GM18870 (cell line): ENCODE measurements around the gene GPR55.

Source experiments
- ATAC-seq: cut with Tn5 transposase; IDR thresholded peaks from one replicate; pipeline ENCODE4 v1.9.1; 2021; ENCODE audit warnings: moderate library complexity; ENCODE audit not compliant: unreplicated experiment

GPR55 gene

DNA sequence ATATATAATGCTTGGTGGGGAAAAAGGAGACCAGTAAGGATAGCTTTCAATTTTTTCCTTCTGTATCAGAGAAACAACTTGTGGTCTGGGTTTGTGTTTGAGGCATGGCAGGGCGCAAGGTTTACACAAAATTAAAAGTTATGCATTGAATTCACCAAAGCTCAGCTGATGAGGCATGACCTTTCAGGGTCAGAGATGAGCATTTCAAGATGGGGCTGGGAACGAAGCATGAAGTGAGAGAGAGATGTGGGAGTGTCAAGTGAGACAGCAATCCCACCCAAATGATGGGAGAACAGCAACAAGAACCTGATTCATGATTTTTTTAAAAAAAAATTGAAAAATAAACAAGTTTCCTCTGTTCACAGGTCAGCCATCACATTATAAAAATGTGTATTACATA, 4.9 kb downstream of the GPR55 start:
- ATAC-seq = no peak

- ATAC-seq = no peak
These were observed 5.4 kb downstream of the GPR55 start for GRCh38 chr2:230919681-230920080.

- no peak for ATAC-seq
These were observed 5.8 kb downstream of the GPR55 start for GRCh38 chr2:230919240-230919639.

DNA sequence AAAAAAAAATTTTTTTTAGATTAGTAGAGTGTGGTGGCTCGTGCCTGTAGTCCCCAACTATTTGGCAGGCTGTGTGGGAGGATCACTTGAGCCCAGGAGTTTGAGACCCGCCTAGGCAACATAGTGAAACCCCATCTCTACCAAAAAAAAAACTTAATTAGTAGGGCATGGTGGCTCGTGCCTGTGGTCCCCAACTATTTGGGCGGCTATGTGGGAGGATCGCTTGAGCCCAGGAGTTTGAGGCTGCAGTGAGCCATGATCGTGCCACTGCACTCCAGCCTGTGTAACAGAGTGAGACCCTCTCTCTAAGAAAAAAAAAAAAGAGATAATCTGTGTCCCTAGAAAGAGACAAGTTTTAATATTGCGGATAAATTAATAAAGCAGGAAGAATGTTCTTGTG, 8.8 kb downstream of the GPR55 start:
- no peak for ATAC-seq

GRCh38 chr2:230915319-230915718, 9.7 kb downstream of the GPR55 start:
- ATAC-seq = no peak

DNA sequence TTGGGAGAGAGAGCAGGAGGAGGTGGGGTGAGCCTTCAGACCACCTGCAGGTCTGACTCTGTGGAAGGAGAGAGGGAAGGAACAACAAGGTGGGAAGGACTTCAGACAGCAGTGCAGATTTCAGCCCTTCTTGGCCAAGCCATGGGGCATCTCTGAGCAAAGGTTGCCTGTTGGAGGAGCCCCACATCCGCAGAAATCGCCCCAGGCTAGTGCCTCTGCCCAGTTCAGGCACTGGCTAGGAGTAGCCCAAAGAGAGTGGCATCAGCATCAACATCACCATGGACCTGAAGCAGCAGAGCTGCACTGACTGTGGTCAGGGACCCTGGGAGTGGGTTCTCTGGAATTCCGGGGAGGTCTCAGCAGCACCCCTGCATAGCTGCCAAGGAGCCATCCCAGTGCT, 10.2 kb downstream of the GPR55 start:
- no peak for ATAC-seq

GRCh38 chr2:230913406-230914143, 11.5 kb downstream of the GPR55 start:
- no peak for ATAC-seq

GRCh38 chr2:230912724-230913123, 12.3 kb downstream of the GPR55 start:
- no peak for ATAC-seq

DNA sequence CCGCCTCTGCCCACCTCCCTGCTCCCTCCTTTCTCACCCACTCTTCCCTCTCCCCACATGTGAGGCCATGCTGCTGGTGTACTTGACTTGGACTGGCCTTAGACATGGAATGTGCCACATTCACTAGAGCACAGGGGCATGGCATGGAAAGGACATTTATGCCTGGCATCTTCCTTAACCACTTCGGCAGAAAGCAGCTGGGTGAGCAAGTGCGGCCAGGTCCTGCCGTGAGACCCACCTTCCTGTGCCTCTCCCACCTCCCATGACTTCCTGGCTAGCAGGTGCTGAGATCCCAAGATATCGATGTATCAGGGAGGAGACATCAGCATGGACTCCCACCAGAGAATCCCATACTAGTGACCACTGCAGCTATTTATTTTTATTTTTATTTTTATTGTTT, 13.0 kb downstream of the GPR55 start:
- ATAC-seq = no peak

DNA sequence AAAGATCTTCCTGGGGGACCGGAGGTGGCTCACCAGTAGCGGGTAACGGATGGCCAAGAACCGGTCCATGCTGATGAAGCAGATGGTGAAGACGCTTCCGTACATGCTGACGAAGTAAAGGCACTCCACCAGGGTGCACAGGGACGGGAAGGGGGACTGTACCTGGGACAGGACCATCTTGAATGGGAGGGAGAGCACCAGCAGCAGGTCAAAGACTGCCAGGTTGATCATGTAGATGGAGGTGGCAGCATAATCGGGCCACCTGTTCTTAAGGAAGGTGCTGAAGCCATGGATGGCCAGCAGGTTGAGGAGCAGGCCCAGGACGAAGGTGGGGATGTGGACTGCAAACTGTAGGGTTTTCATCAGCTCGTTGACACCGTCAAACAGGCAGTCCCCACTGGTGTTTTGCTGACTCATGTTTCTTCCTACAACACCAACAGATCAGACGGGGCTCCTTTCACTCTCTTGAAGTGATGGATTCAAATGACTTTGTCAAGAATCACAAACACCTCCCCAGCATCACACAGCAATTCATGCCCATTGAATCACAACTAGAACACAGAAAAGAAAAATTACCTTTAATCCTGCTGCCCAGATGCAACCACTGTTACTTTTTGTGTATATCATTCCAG, 14.4 kb downstream of the GPR55 start:
- ATAC-seq = no peak

DNA sequence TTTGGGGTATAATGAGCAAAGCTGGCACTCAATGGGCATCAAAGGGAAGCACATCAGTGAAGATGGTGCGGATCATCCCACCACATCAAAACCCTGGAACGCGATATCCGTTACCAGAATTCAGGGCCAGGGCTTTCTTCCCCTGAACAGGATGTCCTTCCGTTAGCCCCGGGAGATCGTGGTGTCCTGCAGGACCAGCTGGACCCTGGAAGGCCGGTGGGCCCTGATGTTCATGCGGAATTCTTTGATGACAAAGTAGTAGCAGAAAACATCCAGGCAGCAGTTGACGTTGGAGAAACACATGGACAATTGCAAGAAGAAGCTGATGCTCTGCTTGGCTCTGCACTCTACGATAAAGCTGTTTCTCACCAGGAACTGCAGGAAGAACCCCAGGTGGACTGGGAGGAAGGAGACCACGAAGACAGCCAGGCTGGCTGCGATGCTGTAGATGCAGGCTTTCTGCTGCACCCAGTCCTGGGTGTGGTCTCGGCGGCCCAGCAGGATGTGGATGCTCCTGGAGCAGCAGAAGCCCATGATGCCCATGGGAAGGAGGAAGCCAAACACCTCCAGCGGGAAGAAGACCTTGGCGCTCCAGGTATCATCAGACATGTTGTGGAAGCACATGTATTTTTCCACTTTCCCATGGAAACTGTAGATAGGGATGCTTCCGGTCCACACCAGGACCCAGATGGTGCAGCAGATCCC, 15.0 kb downstream of the GPR55 start:
- no peak for ATAC-seq

DNA sequence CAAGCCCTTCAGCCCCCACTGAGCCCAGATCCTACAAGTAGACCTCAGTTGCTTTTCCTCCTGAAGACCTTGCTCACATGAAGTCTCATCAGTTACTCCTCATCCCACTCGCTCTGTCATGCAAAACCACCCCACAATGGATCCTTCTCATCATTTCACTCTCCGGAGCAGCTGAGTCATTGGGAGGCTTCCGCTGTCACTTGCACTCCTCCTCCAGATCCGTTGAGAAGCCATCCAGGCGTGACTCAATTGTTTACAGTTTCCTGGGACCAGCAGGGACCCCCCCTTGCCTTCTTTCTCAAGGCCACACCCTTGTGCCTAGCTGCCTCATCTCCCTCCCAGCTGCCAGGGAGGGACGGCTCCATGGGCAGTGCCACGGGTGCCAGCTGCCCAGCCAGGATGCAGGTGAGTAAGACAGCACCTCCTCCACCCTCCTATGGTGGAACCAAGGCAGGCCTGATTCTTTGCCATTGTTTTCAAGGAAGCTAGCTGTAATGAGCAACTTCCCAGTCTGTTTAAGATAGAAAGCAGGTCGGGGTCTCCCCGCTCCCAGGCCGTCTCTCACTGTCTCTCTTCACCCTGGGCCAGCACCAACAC, 16.3 kb downstream of the GPR55 start:
- ATAC-seq = no peak

DNA sequence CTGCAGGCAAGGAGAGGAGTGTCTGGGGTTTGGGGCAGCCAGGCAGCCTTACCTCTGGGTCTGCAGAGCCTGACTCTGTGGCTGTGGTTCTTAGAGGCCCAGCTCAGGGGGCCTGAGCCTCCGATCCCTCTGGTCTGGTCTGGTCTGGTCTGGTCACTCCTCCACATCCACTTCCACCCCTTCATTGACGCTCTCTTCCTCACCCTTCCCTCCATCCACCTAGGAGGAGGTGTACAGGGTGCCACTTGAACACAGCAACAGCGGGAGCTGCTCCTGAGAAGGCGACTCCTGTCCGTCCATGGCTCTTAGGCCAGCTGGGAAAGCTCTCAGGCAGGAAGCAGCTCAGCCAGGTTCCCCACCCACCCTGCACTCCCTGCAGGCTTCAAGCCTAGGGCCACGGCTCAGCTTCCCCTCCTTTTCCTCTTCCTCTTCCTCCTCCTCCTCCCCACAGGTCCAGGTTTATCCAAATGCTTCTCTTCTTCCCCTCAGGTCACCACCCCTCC, 16.9 kb downstream of the GPR55 start:
- ATAC-seq = no peak

DNA sequence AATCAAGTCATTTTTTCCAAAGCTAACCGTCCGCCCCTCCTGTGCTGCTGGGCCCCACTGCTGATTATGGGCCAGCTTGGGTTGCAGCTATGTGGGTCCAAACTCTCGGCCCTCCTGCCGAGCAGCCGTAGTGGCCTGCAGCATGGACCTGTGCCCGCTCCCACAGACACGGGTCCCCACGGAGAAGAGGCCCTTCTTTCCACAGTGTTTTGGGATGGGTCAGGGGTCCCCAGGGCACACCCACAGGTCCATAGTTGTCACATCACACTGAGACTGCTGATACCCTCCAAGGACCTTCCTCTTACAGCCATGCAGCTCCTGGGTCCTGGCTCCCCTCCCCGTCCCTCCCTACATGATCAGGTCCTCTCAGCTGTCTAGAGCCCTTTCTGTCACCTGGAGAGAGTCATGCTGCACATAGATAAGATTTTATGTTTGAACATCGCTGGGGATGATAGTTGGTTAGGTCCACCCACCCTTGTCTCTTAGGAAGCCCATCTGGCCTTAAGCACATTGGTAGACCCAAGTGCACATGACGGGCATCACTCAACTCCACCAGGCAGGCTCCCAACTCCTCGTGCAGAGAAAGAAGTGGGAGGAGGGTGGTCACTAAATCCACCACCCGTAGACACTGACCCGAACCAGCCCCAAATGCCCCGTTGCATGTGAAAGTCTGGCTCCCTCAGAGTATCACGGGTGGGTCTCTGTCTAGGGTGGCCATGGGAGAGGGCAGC, 17.5 kb downstream of the GPR55 start:
- no peak for ATAC-seq

DNA sequence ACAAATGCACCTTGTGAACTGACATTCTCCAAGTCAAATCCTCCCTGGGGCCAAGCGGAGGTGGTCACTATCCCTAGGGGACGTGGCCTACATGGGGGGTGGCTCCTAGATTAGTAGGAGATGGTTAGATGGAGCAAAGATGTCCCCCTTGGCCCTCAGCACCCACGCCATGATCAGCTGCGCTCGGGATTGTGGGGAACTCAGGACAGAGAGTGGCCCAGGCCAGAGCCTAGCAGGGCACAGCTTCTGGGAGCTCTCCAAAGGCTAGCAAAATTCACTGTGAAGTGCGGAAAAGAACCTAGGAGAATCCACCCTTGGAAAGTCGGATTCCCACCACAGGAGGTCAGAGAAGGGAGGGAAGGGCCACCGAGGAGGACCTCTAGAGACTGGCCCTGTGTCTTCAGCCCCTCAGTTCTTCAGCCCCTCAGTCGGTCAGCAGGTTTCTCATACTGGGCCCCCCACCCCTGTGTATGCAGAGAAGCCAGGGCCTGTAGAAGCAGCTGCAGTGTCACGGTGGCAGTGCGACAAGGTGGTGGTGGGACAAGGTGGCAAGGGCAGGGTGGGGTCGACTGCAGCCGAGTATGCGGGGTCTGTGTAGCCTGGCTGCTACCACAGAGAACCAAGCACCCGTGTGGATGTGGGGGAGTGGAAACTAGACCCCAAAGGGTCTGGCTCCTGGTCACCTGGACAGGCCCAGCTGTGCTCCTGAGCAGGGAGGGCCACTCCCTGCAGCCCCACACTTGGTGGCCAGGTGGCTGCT, 18.4 kb downstream of the GPR55 start:
- no peak for ATAC-seq

- no peak for ATAC-seq
These were observed 19.3 kb downstream of the GPR55 start for GRCh38 chr2:230905448-230906421.

GRCh38 chr2:230904856-230905447, 20.1 kb downstream of the GPR55 start:
- ATAC-seq = no peak
